IMR-90 (cell line): ENCODE data around the gene UVSSA. TPM values are rescaled to one million over a fixed set of nuclear protein-coding genes. Genes with fewer than 3 reads are reported as not detected.
A peak's percentile ranks its signal among the peaks of the same experiment; 100 is the strongest.

Experiments
- ATAC-seq: fragments of 200-7000 bp; cut with Tn5 transposase; 2 replicates; pipeline ENCODE4 v1.9.1; 2020; ENCODE audit warnings: low read depth, mild to moderate bottlenecking, moderate library complexity
- Bru-seq: library from RNA; stranded (reverse); fragments of 400-500 nt; gene quantifications from one replicate; lab custom pipeline; 2021; lab: Mats Ljungman, UMichigan
- BruChase-seq, 2 experiments: library from RNA; stranded (reverse); fragments of 400-500 nt; gene quantifications; one replicate each; lab custom pipeline; 2021; lab: Mats Ljungman, UMichigan
- BruUV-seq: library from RNA; stranded (reverse); fragments of 400-500 nt; replicated peaks from 2 replicates; lab custom pipeline; 2021; lab: Mats Ljungman, UMichigan
- CTCF ChIA-PET: fragments of 300-600 bp; formaldehyde crosslinking; extraction: SDS; loops from one replicate; lab custom pipeline; 2021; ENCODE audit warnings: antibody characterized with exemption; lab: Yijun Ruan, JAX
- POLR2A ChIA-PET: fragments of 300-600 bp; sonication (Branson Sonifier 250); formaldehyde crosslinking; loops from one replicate; lab custom pipeline; 2022; ENCODE audit warnings: antibody characterized with exemption; ENCODE audit not compliant: unreplicated experiment; lab: Charles Lee
- DNase-seq: peaks from one replicate; pipeline ENCODE4 v3.0.0; 2013
- H2AFZ ChIP-seq: replicated peaks from 2 replicates; pipeline ENCODE3; 2013; ENCODE audit warnings: low read length, mild to moderate bottlenecking; ENCODE audit not compliant: poor library complexity
- H2AK5ac ChIP-seq: 2 replicates; pipeline ENCODE4 v1.6.1; 2013; ENCODE audit warnings: low read depth, low read length, inconsistent platforms
- H2AK9ac ChIP-seq: replicated peaks from 2 replicates; pipeline ENCODE3; 2013; ENCODE audit warnings: mild to moderate bottlenecking, low read depth, low read length, moderate library complexity; ENCODE audit not compliant: poor library complexity
- H2BK120ac ChIP-seq: 2 replicates; pipeline ENCODE4 v1.6.1; 2013; ENCODE audit warnings: low read depth, low read length, inconsistent platforms
- H2BK15ac ChIP-seq: 3 replicates; pipeline ENCODE4 v1.6.1; 2013; ENCODE audit warnings: low read depth, low read length, inconsistent platforms
- H2BK20ac ChIP-seq: 2 replicates; pipeline ENCODE4 v1.6.1; 2013; ENCODE audit warnings: low read depth, mild to moderate bottlenecking, inconsistent platforms, low read length, moderate library complexity
- H2BK5ac ChIP-seq: 2 replicates; pipeline ENCODE4 v1.6.1; 2013; ENCODE audit warnings: mild to moderate bottlenecking, low read depth, low read length, inconsistent platforms; ENCODE audit not compliant: poor library complexity, severe bottlenecking
- H3K14ac ChIP-seq: replicated peaks from 2 replicates; pipeline ENCODE4 v1.6.1; 2013; ENCODE audit warnings: low read depth, low read length, inconsistent platforms
- H3K18ac ChIP-seq: 2 replicates; pipeline ENCODE4 v1.6.1; 2013; ENCODE audit warnings: low read depth, low read length, control low read depth
- H3K23ac ChIP-seq: 2 replicates; pipeline ENCODE4 v1.6.1; 2013; ENCODE audit warnings: low read depth, low read length, inconsistent platforms
- H3K27ac ChIP-seq: 2 replicates; pipeline ENCODE4 v1.5.1; 2013; ENCODE audit warnings: mild to moderate bottlenecking, control low read depth, low read length; ENCODE audit not compliant: insufficient read depth
- H3K27me3 ChIP-seq: 2 replicates; pipeline ENCODE4 v1.6.1; 2013; ENCODE audit warnings: low read length; ENCODE audit not compliant: control insufficient read depth, insufficient read depth
- H3K36me3 ChIP-seq: 2 replicates; pipeline ENCODE4 v1.6.1; 2013; ENCODE audit warnings: low read length, mixed read lengths; ENCODE audit not compliant: control insufficient read depth, insufficient read depth
- H3K4ac ChIP-seq: 2 replicates; pipeline ENCODE4 v1.6.1; 2013; ENCODE audit warnings: low read depth, low read length, inconsistent platforms
- H3K4me1 ChIP-seq: 2 replicates; pipeline ENCODE4 v1.6.1; 2013; ENCODE audit warnings: low read length, mixed read lengths; ENCODE audit not compliant: control insufficient read depth, insufficient read depth
- H3K4me2 ChIP-seq: 2 replicates; pipeline ENCODE4 v1.6.1; 2013; ENCODE audit warnings: low read depth, mild to moderate bottlenecking, control low read depth, low read length, moderate library complexity
- H3K4me3 ChIP-seq: 2 replicates; pipeline ENCODE4 v1.5.1; 2013; ENCODE audit warnings: low read depth, mild to moderate bottlenecking, control low read depth, low read length, moderate library complexity; ENCODE audit not compliant: insufficient read depth
- H3K56ac ChIP-seq: 2 replicates; pipeline ENCODE4 v1.6.1; 2013; ENCODE audit warnings: low read length, inconsistent platforms; ENCODE audit not compliant: insufficient read depth; ENCODE audit errors: extremely low read depth
- H3K79me1 ChIP-seq, 2 experiments: 2 replicates each; pipeline ENCODE4 v1.6.1; 2013; ENCODE audit warnings: low read length in 2 of 2, inconsistent platforms in 1 of 2, low read depth in 1 of 2
- H3K9ac ChIP-seq: 2 replicates; pipeline ENCODE4 v1.6.1; 2013; ENCODE audit warnings: low read depth, low read length, control low read depth
- H3K9me1 ChIP-seq: 2 replicates; pipeline ENCODE4 v1.6.1; 2013; ENCODE audit warnings: low read length, inconsistent platforms; ENCODE audit not compliant: insufficient read depth
- H3K9me3 ChIP-seq: 2 replicates; pipeline ENCODE4 v1.6.1; 2013; ENCODE audit warnings: low read length; ENCODE audit not compliant: control insufficient read depth, insufficient read depth
- H4K20me1 ChIP-seq: 2 replicates; pipeline ENCODE4 v1.6.1; 2013; ENCODE audit warnings: low read length, inconsistent platforms; ENCODE audit not compliant: insufficient read depth
- H4K5ac ChIP-seq: 2 replicates; pipeline ENCODE4 v1.6.1; 2013; ENCODE audit warnings: mild to moderate bottlenecking, low read depth, low read length, control low read depth
- H4K8ac ChIP-seq, 2 experiments: 2 replicates each; pipeline ENCODE4 v1.6.1; 2013; ENCODE audit warnings: low read depth in 2 of 2, low read length in 2 of 2, control low read depth in 1 of 2, inconsistent platforms in 1 of 2
- H4K91ac ChIP-seq: 2 replicates; pipeline ENCODE4 v1.6.1; 2013; ENCODE audit warnings: low read depth, low read length, inconsistent platforms; ENCODE audit not compliant: insufficient read depth
- BHLHE40 ChIP-seq: fragments of 150-350 bp; IDR thresholded peaks from 2 replicates; pipeline ENCODE4 v1.6.1; 2016; ENCODE audit warnings: mild to moderate bottlenecking, low read depth, low read length
- CEBPB ChIP-seq: IDR thresholded peaks from 2 replicates; pipeline ENCODE4 v1.6.1; 2012; ENCODE audit warnings: low read depth, low read length, improper control_type of control experiment
- CHD1 ChIP-seq: IDR thresholded peaks from 2 replicates; pipeline ENCODE4 v1.6.1; 2012; ENCODE audit warnings: low read depth, low read length, improper control_type of control experiment
- ELK1 ChIP-seq: fragments of 150-350 bp; IDR thresholded peaks from 2 replicates; pipeline ENCODE4 v1.6.1; 2016; ENCODE audit warnings: low read depth, mild to moderate bottlenecking, low read length, moderate library complexity, borderline replicate concordance
- FOS ChIP-seq: fragments of 150-350 bp; IDR thresholded peaks from 2 replicates; pipeline ENCODE4 v1.6.1; 2016; ENCODE audit warnings: low read depth, low read length
- MAFK ChIP-seq: IDR thresholded peaks from 2 replicates; pipeline ENCODE4 v1.6.1; 2012; ENCODE audit warnings: low read depth, low read length, improper control_type of control experiment
- MAZ ChIP-seq: IDR thresholded peaks from 2 replicates; pipeline ENCODE4 v1.6.1; 2012; ENCODE audit warnings: low read depth, mild to moderate bottlenecking, low read length, improper control_type of control experiment, moderate library complexity, borderline replicate concordance
- USF2 ChIP-seq: fragments of 150-350 bp; IDR thresholded peaks from 2 replicates; pipeline ENCODE4 v1.6.1; 2017; ENCODE audit warnings: mild to moderate bottlenecking, antibody characterized with exemption, low read length, low read depth
- WGBS, 2 experiments: methylation state at CpG; one replicate each; pipeline versions ENCODE4 v1.1.5 to v1.1.7; 2013; ENCODE audit warnings: missing lambda C conversion rate in 2 of 2; ENCODE audit not compliant: insufficient read length in 1 of 2; ENCODE audit errors: extremely low coverage in 2 of 2; 5-methylcytosine and 5-hydroxymethylcytosine counted together
- dilution Hi-C: fragments of 300-500 bp; cut with HindIII; formaldehyde crosslinking; loops from one replicate; pipeline ENCODE4 v1.14.3; 2018; ENCODE audit warnings: low sequenced_read_pairs; ENCODE audit not compliant: unreplicated experiment
- in situ Hi-C: fragments of 300-500 bp; cut with MboI; formaldehyde crosslinking; loops from 3 replicates; pipeline ENCODE4 v1.14.3; 2019; ENCODE audit warnings: low sequenced_read_pairs, inconsistent platforms, mixed read lengths
- intact Hi-C: fragments of 100-400 bp; cut with micrococcal nuclease; formaldehyde crosslinking; loops from 2 replicates; pipeline ENCODE4 v1.10.0; 2022
- long read RNA-seq: library from polyadenylated mRNA; unstranded; transcript quantifications from one replicate; pipeline ENCODE4 v2.0.0, GENCODE V29; 2021; ENCODE audit not compliant: unreplicated experiment
- polyA plus RNA-seq, 3 experiments: library from polyadenylated mRNA; depleted of rRNA; stranded (reverse); fragments of >200 nt; gene quantifications; 2 replicates each; pipeline ENCODE4 v1.2.3, GENCODE V29; 2012; ENCODE audit warnings: low replicate concordance in 1 of 3
- total RNA-seq: library from RNA; depleted of rRNA; stranded (reverse); fragments of >200 nt; gene quantifications from 2 replicates; pipeline ENCODE4 v1.2.3, GENCODE V29; 2012; rRNA removed

UVSSA gene, protein sequence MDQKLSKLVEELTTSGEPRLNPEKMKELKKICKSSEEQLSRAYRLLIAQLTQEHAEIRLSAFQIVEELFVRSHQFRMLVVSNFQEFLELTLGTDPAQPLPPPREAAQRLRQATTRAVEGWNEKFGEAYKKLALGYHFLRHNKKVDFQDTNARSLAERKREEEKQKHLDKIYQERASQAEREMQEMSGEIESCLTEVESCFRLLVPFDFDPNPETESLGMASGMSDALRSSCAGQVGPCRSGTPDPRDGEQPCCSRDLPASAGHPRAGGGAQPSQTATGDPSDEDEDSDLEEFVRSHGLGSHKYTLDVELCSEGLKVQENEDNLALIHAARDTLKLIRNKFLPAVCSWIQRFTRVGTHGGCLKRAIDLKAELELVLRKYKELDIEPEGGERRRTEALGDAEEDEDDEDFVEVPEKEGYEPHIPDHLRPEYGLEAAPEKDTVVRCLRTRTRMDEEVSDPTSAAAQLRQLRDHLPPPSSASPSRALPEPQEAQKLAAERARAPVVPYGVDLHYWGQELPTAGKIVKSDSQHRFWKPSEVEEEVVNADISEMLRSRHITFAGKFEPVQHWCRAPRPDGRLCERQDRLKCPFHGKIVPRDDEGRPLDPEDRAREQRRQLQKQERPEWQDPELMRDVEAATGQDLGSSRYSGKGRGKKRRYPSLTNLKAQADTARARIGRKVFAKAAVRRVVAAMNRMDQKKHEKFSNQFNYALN
- 1.4 TPM in 2 replicates for total RNA-seq
- 8.4 and 9.4 TPM in 2 replicates for polyA plus RNA-seq (2012; rRNA removed)
- 5.7 and 5.9 TPM in 2 replicates for polyA plus RNA-seq (2012; cell fraction: cytosol; rRNA removed)
- 63.0 and 126 TPM in 2 replicates for polyA plus RNA-seq (2012; cell fraction: nucleus; rRNA removed; ENCODE audit: low replicate concordance)
- percentile 66 among the genes with signal in this experiment for Bru-seq, nascent RNA
- percentile 89 among the genes with signal in this experiment for BruChase-seq, experiment 1, labeled RNA remaining after a 6-hour chase
- percentile 86 among the genes with signal in this experiment for BruChase-seq, experiment 2, labeled RNA remaining after a 2-hour chase
- long read RNA-seq, partial matches to known transcripts, result 2 of 10 reads
- long read RNA-seq, other reads (novel, unspliced or antisense), result 7 of 10 reads

GRCh38 chr4:1346781-1347409 is at the start of gene UVSSA:
Gene UVSSA, plus strand, starts transcription at chr4:1347208. Its CDS starts 884 bp downstream, at chr4:1348092.
- Histone ChIP-seq H3K4ac (peak within 1 kb of the TSS; percentile 89), H2AK9ac (peak within 1 kb of the TSS; percentile 99), H4K91ac (peak within 1 kb of the TSS; percentile 83), H4K20me1 (peaks cover 5% of the 10 kb centered on the region; the same call in 1 of the 2 replicates), H3K23ac (peak within 1 kb of the TSS; percentile 93; the same call in 1 of the 2 replicates), H2BK5ac (peak within 1 kb of the TSS; percentile 90), H3K4me3 (peak within 1 kb of the TSS; percentile 84), H3K79me1 (peaks cover 31 to 53% of the 10 kb centered on the region in 2 experiments), H2BK120ac (peak within 1 kb of the TSS; percentile 61; the same call in 1 of the 2 replicates), H3K9me3 (no peaks in the 10 kb centered on the region), H3K56ac (peak within 1 kb of the TSS; percentile 80), H2AK5ac (peak within 1 kb of the TSS; percentile 94), H2BK20ac (no peak within 1 kb of the TSS), H3K27me3 (no peaks in the 10 kb centered on the region), H3K14ac (peak within 1 kb of the TSS; percentile 93), H2AFZ (peak within 1 kb of the TSS; percentile 94), H4K5ac (peak within 1 kb of the TSS; percentile 77), H3K18ac (peak within 1 kb of the TSS; percentile 21; the same call in 1 of the 2 replicates), H3K4me2 (peak within 1 kb of the TSS; percentile 98), H4K8ac (peak within 1 kb of the TSS; percentile 94 to 96), H3K9ac (peak within 1 kb of the TSS; percentile 94), H2BK15ac (no peak within 1 kb of the TSS), H3K4me1 (peaks cover 5% of the 10 kb centered on the region), H3K36me3 (peaks cover 8% of the 10 kb centered on the region; the same call in 1 of the 2 replicates), H3K9me1 (peaks cover 9% of the 10 kb centered on the region; the same call in 1 of the 2 replicates), H3K27ac (peak within 1 kb of the TSS; percentile 94)
- ChIA-PET CTCF (interaction anchor here (0.9 kb wide), 1 partner anchor 216 kb away, joined by 4 read pairs; no protein-coding TSS in a partner anchor), POLR2A (interaction anchor here (1.1 kb wide), 2 partner anchors 9 to 100 kb away, joined by 3 read pairs; no protein-coding TSS in a partner anchor)
- dilution Hi-C loops (no loop called here), in situ Hi-C loops (no loop called here), intact Hi-C loops (loop anchor here (1.0 to 5.0 kb wide), 4 partner anchors 38 to 335 kb away; partner anchors contain the start of genes CTBP1 and FGFRL1)
- BruUV-seq, result no TSS peak
- ATAC-seq (peak; percentile 91), DNase-seq (peak; percentile 99)
- 1% methylated on average over 30 of the region's 76 CpGs; no CpG with 5 or more reads in 1 of the 2 experiments for WGBS, 2 experiments
- TF ChIP-seq USF2, result peak; percentile 96
- TF ChIP-seq CHD1, result no peak
- TF ChIP-seq MAZ, result peak; percentile 76; the same call in 1 of the 2 replicates
- no peak for TF ChIP-seq ELK1
- TF ChIP-seq FOS, result 0 out of 2 replicates have a peak, but pooled peaks have one; percentile 2
- peak; percentile 16; the same call in 1 of the 2 replicates for TF ChIP-seq CEBPB
- TF ChIP-seq MAFK, result no peak
- peak; percentile 98 for TF ChIP-seq BHLHE40
